Measurements from ENCODE around the gene SNTG2. TPM values are rescaled to one million over a fixed set of nuclear protein-coding genes. Genes with fewer than 3 reads are reported as not detected.

The SNTG2 gene
- total and polyA plus RNA-seq, 10 of the 15 experiments (the other 5 are each of a cell fraction or from before 2014, with no cell fraction given): not detected

DNA sequence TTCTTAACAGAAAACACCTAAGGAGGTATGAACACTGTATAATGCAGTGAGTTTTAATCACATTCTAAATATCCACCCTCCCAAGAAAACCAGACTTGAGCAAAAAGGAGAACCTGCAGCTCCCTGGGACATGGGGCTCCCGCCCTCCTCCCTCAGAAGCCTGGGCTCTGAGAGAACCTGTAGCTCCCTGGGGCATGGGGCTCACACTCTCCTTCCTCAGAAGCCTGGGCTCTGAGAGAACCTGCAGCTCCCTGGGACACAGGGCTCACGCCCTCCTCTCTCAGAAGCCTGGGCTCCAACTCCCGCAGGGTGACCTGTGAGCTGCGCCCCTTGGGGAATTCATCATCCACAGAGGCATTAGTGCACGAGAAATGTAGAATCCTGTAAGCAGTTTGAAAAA lies 222.9 kb downstream of the SNTG2 start:
- 19% methylated on average over 5 of the region's 5 CpGs for WGBS (ENCODE audit: insufficient coverage, insufficient replicate concordance, low lambda C conversion rate, missing lambda C conversion rate)
- no peaks in the 10 kb centered on the region for H4K20me1 ChIP-seq (ENCODE audit: control insufficient read depth, insufficient read depth)
- TF ChIP-seq IKZF2 (IDR thresholded peaks at IDR 0.05): no peak
- no peak for TF ChIP-seq KDM1A (IDR thresholded peaks at IDR 0.05; ENCODE audit: borderline replicate concordance)
- TF ChIP-seq, protein P1, sequence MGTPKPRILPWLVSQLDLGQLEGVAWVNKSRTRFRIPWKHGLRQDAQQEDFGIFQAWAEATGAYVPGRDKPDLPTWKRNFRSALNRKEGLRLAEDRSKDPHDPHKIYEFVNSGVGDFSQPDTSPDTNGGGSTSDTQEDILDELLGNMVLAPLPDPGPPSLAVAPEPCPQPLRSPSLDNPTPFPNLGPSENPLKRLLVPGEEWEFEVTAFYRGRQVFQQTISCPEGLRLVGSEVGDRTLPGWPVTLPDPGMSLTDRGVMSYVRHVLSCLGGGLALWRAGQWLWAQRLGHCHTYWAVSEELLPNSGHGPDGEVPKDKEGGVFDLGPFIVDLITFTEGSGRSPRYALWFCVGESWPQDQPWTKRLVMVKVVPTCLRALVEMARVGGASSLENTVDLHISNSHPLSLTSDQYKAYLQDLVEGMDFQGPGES (IDR thresholded peaks at IDR 0.05): no peak
- TF ChIP-seq, protein P2, sequence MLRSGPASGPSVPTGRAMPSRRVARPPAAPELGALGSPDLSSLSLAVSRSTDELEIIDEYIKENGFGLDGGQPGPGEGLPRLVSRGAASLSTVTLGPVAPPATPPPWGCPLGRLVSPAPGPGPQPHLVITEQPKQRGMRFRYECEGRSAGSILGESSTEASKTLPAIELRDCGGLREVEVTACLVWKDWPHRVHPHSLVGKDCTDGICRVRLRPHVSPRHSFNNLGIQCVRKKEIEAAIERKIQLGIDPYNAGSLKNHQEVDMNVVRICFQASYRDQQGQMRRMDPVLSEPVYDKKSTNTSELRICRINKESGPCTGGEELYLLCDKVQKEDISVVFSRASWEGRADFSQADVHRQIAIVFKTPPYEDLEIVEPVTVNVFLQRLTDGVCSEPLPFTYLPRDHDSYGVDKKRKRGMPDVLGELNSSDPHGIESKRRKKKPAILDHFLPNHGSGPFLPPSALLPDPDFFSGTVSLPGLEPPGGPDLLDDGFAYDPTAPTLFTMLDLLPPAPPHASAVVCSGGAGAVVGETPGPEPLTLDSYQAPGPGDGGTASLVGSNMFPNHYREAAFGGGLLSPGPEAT (IDR thresholded peaks at IDR 0.05; ENCODE audit: low read depth): no peak
- TF ChIP-seq, protein P3, sequence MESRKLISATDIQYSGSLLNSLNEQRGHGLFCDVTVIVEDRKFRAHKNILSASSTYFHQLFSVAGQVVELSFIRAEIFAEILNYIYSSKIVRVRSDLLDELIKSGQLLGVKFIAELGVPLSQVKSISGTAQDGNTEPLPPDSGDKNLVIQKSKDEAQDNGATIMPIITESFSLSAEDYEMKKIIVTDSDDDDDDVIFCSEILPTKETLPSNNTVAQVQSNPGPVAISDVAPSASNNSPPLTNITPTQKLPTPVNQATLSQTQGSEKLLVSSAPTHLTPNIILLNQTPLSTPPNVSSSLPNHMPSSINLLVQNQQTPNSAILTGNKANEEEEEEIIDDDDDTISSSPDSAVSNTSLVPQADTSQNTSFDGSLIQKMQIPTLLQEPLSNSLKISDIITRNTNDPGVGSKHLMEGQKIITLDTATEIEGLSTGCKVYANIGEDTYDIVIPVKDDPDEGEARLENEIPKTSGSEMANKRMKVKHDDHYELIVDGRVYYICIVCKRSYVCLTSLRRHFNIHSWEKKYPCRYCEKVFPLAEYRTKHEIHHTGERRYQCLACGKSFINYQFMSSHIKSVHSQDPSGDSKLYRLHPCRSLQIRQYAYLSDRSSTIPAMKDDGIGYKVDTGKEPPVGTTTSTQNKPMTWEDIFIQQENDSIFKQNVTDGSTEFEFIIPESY (IDR thresholded peaks at IDR 0.05): no peak
- TF ChIP-seq, protein P4, sequence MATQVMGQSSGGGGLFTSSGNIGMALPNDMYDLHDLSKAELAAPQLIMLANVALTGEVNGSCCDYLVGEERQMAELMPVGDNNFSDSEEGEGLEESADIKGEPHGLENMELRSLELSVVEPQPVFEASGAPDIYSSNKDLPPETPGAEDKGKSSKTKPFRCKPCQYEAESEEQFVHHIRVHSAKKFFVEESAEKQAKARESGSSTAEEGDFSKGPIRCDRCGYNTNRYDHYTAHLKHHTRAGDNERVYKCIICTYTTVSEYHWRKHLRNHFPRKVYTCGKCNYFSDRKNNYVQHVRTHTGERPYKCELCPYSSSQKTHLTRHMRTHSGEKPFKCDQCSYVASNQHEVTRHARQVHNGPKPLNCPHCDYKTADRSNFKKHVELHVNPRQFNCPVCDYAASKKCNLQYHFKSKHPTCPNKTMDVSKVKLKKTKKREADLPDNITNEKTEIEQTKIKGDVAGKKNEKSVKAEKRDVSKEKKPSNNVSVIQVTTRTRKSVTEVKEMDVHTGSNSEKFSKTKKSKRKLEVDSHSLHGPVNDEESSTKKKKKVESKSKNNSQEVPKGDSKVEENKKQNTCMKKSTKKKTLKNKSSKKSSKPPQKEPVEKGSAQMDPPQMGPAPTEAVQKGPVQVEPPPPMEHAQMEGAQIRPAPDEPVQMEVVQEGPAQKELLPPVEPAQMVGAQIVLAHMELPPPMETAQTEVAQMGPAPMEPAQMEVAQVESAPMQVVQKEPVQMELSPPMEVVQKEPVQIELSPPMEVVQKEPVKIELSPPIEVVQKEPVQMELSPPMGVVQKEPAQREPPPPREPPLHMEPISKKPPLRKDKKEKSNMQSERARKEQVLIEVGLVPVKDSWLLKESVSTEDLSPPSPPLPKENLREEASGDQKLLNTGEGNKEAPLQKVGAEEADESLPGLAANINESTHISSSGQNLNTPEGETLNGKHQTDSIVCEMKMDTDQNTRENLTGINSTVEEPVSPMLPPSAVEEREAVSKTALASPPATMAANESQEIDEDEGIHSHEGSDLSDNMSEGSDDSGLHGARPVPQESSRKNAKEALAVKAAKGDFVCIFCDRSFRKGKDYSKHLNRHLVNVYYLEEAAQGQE (IDR thresholded peaks at IDR 0.05; ENCODE audit: low read depth, low read length): no peak
- TF ChIP-seq, protein P5, sequence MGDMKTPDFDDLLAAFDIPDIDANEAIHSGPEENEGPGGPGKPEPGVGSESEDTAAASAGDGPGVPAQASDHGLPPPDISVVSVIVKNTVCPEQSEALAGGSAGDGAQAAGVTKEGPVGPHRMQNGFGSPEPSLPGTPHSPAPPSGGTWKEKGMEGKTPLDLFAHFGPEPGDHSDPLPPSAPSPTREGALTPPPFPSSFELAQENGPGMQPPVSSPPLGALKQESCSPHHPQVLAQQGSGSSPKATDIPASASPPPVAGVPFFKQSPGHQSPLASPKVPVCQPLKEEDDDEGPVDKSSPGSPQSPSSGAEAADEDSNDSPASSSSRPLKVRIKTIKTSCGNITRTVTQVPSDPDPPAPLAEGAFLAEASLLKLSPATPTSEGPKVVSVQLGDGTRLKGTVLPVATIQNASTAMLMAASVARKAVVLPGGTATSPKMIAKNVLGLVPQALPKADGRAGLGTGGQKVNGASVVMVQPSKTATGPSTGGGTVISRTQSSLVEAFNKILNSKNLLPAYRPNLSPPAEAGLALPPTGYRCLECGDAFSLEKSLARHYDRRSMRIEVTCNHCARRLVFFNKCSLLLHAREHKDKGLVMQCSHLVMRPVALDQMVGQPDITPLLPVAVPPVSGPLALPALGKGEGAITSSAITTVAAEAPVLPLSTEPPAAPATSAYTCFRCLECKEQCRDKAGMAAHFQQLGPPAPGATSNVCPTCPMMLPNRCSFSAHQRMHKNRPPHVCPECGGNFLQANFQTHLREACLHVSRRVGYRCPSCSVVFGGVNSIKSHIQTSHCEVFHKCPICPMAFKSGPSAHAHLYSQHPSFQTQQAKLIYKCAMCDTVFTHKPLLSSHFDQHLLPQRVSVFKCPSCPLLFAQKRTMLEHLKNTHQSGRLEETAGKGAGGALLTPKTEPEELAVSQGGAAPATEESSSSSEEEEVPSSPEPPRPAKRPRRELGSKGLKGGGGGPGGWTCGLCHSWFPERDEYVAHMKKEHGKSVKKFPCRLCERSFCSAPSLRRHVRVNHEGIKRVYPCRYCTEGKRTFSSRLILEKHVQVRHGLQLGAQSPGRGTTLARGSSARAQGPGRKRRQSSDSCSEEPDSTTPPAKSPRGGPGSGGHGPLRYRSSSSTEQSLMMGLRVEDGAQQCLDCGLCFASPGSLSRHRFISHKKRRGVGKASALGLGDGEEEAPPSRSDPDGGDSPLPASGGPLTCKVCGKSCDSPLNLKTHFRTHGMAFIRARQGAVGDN (IDR thresholded peaks at IDR 0.05): no peak
- TF ChIP-seq, protein P6, sequence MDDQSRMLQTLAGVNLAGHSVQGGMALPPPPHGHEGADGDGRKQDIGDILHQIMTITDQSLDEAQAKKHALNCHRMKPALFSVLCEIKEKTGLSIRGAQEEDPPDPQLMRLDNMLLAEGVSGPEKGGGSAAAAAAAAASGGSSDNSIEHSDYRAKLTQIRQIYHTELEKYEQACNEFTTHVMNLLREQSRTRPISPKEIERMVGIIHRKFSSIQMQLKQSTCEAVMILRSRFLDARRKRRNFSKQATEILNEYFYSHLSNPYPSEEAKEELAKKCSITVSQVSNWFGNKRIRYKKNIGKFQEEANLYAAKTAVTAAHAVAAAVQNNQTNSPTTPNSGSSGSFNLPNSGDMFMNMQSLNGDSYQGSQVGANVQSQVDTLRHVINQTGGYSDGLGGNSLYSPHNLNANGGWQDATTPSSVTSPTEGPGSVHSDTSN (IDR thresholded peaks at IDR 0.05; ENCODE audit: insufficient replicate concordance, low read depth, low read length): no peak
- no peak for TF ChIP-seq EGR1 (IDR thresholded peaks at IDR 0.05; ENCODE audit: borderline replicate concordance in 1 of 2, low read depth in 2 of 2, low read length in 2 of 2)
- no peak for TF ChIP-seq DPF2 (IDR thresholded peaks at IDR 0.05)

More for the DNA sequence above, 222.9 kb downstream of the SNTG2 start:
- ChIA-PET RAD21 (ENCODE audit: unreplicated experiment) (no interaction called here), CTCF (no interaction called here), POLR2A (no interaction called here), SMC1A (ENCODE audit: uncharacterized antibody, unreplicated experiment) (no interaction called here)
- in situ Hi-C loops (cut with MboI) (no loop called here), intact Hi-C loops (cut with micrococcal nuclease; ENCODE audit: unreplicated experiment) (no loop called here)
- Histone ChIP-seq H2AFZ (ENCODE audit: control insufficient read depth, low read depth, low read length) (no peak overlapping the region), H3K4me3 (no peak overlapping the region), H3K27me3 (replicated peaks in 1 of 2; ENCODE audit: control insufficient read depth in 2 of 2, insufficient read depth in 2 of 2, low read length in 1 of 2) (no peaks in the 10 kb centered on the region), H3K9ac (ENCODE audit: control insufficient read depth, insufficient read depth, low read length) (no peak overlapping the region), H3K9me3 (replicated peaks; ENCODE audit: control insufficient read depth, insufficient read depth, low read length) (no peaks in the 10 kb centered on the region; the same call in 1 of the 3 replicates), H3K79me2 (ENCODE audit: control insufficient read depth, insufficient read depth, low read length) (no peaks in the 10 kb centered on the region), H3K36me3 (ENCODE audit: control insufficient read depth in 2 of 2, insufficient read depth in 2 of 2, low read length in 1 of 2) (no peaks in the 10 kb centered on the region), H3K4me2 (ENCODE audit: control insufficient read depth, insufficient read depth) (no peak overlapping the region), H3K4me1 (ENCODE audit: control insufficient read depth, insufficient read depth, low read length) (no peaks in the 10 kb centered on the region), H3K27ac (ENCODE audit: control insufficient read depth, insufficient read depth) (no peak overlapping the region)
- no TSS peak for BruUV-seq (replicated peaks)
- ATAC-seq (no peak), DNase-seq (ENCODE audit: low read depth, low spot score) (no peak), FAIRE-seq (no peak)
